HG03342 (cell line): ENCODE measurements around the gene SLC2A13.

Experiments used
- ATAC-seq: cut with Tn5 transposase; IDR thresholded peaks from one replicate; pipeline ENCODE4 v1.9.1; 2021; ENCODE audit warnings: mild to moderate bottlenecking, moderate library complexity; ENCODE audit not compliant: unreplicated experiment

The SLC2A13 gene

GRCh38 chr12:40002178-40003169 is 103.4 kb downstream of the SLC2A13 start:
- ATAC-seq = no peak

DNA sequence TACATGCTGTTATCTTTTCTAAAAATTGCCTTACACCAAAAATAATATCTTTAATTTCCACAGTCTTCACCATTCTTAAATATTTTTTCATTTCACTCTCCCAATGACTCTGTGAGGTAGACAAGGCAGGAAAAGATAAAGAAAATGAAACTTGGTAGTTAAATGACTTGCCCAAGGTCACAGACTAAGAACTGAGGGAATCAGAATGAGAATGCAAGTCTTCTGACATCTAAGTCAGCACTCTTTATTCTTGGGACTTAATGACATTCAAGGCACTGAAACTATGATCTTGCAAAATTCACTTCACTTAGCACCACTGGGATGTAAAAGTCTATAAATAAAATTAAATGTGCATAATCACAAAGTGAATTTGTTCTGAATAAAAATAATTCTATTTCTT is 104.5 kb downstream of the SLC2A13 start:
- no peak for ATAC-seq

- ATAC-seq = no peak
Measured at GRCh38 chr12:40000884-40001283, 105.0 kb downstream of the SLC2A13 start.

GRCh38 chr12:39993268-39993667 is 112.6 kb downstream of the SLC2A13 start:
- ATAC-seq = no peak

DNA sequence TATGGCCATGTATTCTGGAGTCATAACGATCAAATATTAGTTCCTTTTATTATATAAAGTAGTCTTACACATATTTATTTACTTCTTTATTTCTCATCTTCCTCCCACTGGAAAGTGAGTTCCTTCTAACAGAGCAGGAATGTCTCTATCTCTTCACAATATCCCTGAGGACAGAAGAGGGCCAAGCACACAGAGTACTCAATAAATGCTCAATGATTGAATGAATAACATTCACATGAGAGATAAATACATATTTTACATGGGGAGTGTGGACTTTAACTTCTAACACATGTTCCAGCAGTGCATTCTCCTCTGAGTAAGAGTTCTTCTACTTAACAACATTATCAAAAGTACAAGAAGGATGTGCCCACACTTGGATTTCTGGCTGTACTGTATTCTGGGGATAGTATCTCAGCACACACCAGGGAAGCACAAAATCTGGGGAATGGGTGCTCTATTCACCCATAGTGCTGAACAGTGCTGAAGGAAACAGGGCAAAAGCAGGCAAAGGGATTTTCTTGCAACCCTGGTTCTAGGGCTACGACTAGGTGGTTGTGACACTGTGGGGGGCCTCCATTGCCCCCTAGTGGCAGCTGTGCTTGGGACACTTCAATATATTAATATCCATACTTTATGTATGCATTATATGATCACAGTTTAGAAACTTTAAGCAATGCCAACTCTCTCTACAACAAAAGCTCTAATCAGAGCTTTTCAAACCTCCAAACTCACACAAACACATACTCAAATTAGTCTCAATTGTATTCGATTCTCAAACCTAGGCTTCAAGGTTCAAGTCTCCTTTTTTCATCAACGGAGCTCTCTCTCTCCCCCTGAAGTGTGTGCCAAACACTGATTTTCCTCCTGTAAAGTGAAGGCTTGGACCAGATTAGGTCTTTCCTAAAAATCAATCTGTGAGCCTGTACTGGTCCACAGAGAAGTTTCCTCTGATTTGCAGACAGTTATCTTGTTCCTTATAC is 115.5 kb downstream of the SLC2A13 start:
- peak; percentile 96 for ATAC-seq

GRCh38 chr12:39989501-39989900 is 116.4 kb downstream of the SLC2A13 start:
- no peak for ATAC-seq

DNA sequence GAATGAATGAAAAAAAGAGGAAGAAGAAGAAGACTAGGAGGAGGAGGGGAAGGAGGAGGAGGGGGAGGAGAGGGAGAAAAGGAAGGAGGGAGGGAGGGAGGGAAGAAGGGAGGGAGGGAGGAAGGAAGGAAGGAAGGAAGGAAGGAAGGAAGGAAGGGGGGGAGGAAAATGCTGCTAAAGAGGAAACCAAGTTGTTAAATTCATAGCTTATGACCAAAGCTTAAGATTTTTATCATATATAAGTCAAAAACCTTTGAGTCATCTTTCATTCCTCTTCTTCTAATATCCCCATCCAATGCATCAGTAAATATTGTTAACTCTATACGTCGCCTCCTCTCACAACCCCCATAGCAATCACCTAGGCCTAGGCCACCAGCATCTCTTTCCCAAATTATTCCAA is 117.3 kb downstream of the SLC2A13 start:
- ATAC-seq = no peak

DNA sequence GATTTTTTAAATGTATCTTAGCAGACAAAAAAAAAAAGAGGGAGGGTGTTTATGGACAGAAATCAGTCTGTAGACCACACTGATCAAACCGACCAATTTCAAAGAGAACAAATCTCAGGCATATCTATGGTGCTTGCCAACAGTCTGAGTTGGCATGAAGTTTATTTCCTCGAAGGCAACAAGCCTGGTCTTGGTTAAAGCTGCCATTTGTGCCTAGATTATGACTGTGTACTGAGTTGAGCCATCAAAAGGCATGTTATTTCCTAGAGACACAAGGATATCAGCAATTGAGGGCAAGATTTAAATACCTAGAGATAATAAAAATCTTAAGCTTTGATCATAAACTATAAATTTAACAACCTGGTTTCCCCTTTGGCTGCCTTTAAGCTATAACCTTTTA is 119.2 kb downstream of the SLC2A13 start:
- no peak for ATAC-seq

- ATAC-seq = no peak
Measured at GRCh38 chr12:39984670-39985069, 121.2 kb downstream of the SLC2A13 start.

- no peak for ATAC-seq
Measured at GRCh38 chr12:39975374-39975918, 130.4 kb downstream of the SLC2A13 start.

GRCh38 chr12:39972119-39972518 is 133.8 kb downstream of the SLC2A13 start:
- no peak for ATAC-seq

DNA sequence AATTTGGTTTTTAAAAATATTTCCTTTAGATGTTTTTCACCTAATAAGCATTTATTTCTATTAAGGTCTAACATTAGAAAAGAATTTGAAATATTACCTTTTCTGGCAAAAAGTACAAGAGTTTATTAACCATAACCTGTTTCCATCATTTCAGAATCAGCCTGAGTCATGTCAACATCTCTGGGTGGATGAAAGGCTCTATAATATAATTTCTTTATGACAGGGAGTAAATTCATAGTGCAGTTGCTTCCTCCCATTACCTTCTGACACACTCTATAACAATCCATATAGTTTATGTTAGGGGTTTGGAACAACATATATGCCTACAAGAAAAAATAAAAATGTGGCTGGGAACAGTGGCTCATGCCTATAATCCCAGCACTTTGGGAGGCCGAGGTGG is 134.5 kb downstream of the SLC2A13 start:
- no peak for ATAC-seq

GRCh38 chr12:39966721-39967120 is 139.2 kb downstream of the SLC2A13 start:
- no peak for ATAC-seq

DNA sequence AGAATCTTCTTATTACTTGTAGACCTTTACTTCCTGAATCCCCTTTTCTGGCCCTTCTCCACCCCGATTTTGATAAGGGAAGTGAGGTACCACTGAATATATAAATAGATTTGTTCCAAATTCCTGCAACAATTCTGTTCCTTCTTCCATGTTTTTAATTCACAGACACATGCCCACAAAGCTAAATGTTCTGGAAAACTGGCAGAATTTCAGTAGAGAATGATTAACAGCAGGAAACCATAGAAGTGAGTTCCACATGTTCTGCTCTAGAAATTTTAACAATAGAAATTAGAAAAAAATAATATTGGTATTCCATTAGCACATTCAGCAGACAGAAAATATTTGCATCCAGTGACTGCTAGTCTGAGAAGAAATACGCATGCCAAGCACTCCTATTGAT is 139.6 kb downstream of the SLC2A13 start:
- ATAC-seq = no peak

- ATAC-seq = no peak
Measured at GRCh38 chr12:39959467-39959866, 146.4 kb downstream of the SLC2A13 start.

DNA sequence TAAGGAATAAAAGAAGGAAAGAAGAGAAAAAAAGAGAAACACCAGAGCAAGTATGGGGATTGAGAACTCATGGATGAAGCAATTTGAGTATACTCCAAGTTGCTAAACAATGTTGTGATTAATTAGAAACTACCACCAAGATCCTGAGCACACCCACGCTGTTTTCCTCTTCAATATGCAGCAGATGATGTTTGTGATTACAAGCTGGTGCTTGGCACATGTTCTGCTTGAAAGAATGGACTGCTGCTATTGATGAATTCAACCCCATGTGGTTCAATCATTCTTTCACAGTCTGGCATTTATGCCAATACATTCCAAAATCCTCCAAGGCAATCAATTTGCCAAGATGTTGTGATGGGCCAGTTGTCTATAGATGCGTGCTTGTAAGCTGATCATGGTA is 146.8 kb downstream of the SLC2A13 start:
- no peak for ATAC-seq

- no peak for ATAC-seq
Measured at GRCh38 chr12:39958377-39958776, 147.5 kb downstream of the SLC2A13 start.

DNA sequence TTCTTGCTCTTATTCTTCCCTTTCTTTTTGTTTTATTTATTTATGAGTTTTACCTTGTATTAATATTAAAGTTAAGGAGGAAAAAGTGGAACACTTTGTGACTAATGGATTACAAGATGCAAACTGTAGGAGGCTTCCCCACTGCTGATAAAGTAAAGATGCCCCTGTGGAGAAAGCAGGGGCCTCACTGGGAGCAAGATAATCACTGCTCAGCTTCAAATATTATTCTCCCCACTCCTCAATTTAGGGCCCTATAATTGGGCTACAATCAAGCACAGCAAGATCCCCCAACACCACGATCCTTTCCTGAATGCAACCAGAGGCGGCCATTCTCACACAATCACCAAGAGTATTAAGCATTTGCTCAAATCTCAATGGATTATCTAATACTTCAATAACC is 149.2 kb downstream of the SLC2A13 start:
- ATAC-seq = no peak

- ATAC-seq = no peak
Measured at GRCh38 chr12:39946361-39947280, 159.3 kb downstream of the SLC2A13 start.

- no peak for ATAC-seq
Measured at GRCh38 chr12:39937119-39937518, 168.8 kb downstream of the SLC2A13 start.
